HG02943 (cell line): ENCODE data around the gene TTLL11.

Source experiments
- ATAC-seq: cut with Tn5 transposase; IDR thresholded peaks from one replicate; pipeline ENCODE4 v1.9.1; 2021; ENCODE audit warnings: mild to moderate bottlenecking, low read depth, moderate library complexity; ENCODE audit not compliant: unreplicated experiment

The TTLL11 gene

DNA sequence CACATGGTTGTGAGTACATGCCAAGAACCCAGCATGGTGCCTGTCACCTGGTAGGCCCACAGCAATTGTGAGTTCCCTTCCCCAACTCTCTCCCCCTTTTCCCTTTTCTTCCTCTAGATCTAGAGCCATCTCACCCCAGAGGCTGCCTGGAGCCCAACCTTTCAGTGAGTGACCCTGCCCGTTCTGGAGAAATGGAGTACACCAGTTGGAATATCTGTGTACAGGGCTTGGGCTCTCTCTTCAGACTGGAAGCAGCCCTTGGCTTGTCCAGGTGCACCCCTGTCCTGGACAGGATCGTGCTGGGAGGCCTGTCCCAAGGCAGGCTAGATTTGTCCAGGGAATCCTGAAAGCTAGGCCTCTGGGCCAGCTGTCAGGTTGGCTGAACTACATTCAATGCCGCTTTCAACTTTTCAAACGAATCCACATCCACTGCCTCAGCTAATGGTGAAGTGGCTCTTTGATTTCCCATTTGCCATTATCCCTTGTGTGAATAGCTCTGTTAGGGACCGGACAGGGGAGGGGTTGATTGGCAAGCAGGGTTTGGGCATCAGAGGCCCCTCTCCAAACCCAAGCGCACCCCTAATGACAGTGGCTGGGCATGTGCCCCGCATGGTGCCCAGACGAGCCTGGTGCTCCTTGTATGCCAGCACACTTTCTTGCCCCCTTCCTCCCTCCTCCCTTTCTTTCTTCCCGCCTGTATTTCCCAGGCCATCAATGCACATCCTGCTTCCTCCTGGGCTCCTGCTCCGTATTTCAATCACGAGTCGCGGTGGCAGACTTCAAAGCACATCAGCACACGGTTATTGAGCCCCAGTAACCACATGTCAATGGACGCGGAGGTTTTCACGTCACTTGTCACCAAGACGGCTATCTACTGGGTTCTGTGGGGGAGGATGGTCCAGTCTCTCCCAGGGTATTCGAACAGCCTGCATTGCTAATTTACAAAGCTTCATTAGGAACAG, 230.5 kb downstream of the TTLL11 start:
- no peak for ATAC-seq

- no peak for ATAC-seq
Observed at GRCh38 chr9:121861501-121862180, 231.5 kb downstream of the TTLL11 start.

- ATAC-seq, result no peak
Observed at GRCh38 chr9:121860744-121861143, 232.4 kb downstream of the TTLL11 start.

DNA sequence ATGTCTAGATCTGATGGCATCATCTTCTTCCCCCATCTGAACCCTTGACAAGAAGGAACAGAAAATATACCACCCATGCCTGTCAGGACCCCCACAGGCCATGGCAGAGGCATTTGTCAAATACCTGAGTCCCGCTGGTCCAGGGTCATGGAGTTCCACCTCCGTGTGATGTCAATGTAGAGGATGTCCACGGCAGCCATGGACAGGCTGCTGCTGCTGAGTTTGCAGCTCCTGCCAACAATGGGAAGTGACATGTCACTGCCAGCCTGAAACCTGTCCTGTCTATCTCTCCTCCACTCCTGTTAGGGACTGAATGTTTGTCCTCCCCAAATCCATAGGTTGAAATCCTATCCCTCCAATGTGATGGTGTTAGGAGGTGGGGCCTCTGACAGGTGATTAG, 232.9 kb downstream of the TTLL11 start:
- ATAC-seq, result no peak

- no peak for ATAC-seq
Observed at GRCh38 chr9:121859646-121860045, 233.5 kb downstream of the TTLL11 start.

DNA sequence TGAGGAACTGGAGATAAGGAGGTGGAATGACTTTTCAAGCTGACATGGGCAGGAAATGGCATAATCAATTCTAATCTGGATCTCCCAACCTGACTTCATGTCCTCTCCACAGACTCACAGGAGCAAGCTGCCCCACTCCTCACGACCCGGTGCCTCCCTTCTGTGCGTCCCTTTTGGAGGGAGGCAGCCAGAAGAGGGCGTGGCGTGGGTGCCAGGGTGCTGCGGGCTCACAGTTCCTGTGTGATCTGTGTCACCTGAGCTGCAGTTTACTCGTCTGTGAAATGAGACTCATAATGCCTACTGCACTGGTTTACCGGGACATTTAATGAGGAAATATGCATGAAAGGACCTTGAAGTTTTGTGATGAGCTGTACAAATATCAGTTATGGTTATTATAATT, 234.3 kb downstream of the TTLL11 start:
- ATAC-seq, result no peak

DNA sequence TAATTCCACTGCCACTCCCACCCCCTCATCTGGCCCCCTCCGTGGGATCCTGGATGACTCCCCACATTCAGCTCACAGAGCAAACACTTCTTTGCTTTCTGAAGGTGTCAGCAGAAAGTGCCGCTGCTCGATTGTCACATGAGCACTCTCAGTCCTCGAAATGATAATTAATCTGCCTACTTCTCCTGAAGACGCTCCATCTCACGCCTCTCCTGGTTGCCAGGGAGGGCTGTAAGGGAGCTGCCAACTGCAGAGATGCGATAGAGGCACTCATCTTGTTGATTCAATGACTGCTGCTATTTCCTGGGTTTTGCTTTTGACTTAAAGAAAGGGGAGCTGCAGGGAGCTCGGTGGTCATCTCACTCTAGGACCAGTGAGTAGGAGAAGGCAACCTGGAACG, 235.2 kb downstream of the TTLL11 start:
- no peak for ATAC-seq

DNA sequence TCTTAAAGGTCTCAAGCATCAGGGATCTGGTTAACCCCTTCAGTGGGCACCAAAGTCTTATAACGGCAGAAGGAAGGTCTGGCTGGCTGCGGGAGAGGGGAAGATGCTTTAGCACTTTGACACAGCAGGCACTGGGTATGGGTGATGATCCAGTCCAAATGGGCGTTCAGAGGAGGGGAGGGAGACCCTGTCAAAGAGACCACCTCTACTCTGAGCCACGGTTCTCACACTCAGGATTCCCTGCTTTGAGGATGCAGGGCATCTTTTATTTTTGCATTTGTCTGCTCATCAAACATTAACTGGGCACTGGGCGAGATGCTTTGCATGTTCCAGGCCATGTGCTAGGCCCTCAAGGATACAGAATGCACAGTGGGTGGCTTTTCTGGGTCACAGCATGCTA, 237.6 kb downstream of the TTLL11 start:
- no peak for ATAC-seq

GRCh38 chr9:121853617-121854395, 239.3 kb downstream of the TTLL11 start:
- ATAC-seq, result no peak

DNA sequence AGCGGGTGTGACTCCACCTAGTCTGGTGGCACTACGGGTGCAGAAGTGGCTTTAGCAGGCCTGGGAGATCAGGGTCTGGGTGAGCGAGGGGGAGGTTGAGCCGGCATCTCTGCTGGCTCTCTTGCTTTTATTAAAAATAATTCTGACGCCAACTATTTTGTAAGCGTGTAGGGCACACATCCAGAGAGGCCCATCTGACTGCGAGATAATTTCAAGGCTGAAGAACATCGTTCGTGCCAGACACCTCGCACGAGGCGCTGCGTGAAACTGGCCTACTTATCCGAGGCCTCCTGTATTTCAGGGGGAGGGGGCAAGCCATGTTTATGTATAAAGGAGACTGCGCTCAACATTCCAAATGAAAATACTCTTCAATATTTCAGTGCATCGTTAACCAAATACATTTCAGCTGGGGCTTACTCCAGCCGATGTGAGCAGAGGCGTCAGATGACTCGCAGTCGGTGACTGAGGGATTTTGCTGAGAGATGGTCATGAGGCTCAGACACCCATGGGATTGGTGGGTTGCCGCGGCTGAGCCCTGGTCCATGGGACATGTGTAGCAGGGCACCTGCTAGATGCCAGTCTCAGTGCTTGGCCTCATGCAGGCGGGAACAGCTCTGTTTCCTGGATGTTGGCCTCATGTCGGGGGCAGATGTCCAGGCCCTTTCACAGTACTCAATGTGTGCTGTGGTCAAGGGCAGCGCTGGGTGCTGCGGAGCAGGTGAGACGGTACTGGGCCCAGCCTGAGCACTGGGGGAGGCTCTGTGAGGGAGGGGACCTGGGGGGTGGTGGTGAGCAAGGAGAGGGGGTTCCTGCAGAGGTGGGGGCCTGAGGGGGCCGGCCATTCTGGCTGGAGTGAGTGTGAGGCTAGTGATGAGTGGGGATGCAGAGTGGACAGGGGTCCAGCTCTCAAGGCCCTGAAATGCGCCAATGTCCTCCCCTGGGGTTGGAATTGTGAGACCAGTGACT, 240.2 kb downstream of the TTLL11 start:
- no peak for ATAC-seq

DNA sequence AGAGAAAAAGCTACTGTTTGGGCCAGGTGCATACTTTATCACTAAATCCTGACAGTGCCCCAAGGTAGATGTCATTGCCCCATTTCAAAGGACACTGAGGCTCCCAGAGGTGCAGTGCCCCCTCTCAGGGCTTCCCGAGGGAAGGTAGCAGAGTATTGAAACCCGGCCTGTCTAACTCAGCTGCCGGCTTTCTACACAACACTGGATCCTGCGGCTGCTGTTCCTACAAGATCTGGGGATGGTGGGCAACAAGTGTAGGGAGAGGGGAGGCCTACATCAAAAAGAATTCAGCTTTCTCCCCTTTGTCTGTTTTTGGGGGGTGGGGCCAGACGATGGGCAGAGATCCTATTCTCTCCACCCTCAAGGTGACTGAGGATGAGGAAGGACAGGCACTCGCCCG, 240.9 kb downstream of the TTLL11 start:
- ATAC-seq, result no peak

DNA sequence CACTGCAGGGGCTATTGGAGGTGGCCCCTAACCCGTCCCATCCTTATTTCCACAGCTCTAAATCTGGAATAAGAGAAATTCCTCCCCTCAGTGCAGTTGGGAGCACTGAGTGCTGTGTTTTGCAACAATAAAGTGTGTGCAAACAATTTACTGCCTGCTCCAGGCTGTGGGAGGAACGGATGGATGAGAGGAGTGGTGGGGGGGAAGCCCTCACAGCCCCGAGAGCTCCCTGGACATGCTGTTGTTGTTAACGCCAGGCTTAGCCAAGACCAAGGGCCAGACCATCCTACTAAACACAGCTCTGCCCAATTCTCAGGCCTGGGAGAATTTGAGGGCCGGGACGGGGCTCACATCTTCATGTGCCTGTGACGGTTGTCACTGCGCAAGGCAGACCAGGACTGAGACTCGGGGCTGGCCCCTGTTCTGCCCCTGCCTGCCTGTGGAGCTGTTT, 241.4 kb downstream of the TTLL11 start:
- ATAC-seq, result no peak

DNA sequence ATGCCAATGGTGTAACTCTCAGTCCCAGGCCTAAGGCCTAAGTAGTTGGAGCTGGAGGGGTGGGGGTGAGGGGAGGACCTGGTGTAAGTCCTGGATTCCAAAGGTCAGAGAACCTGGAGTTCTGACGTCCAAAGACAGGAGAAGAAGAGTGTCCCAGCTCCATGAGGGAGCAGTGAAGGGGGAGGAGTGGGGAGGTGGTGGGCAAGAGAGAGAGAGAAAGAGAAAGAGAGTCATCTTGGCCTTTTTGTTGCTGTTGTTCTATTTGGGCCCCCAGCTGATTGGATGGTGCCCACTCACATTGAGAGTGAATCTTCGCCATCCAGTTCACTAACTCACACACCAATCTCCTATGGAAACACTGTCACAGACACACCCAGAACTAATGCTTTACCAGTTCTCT, 242.7 kb downstream of the TTLL11 start:
- ATAC-seq, result no peak

DNA sequence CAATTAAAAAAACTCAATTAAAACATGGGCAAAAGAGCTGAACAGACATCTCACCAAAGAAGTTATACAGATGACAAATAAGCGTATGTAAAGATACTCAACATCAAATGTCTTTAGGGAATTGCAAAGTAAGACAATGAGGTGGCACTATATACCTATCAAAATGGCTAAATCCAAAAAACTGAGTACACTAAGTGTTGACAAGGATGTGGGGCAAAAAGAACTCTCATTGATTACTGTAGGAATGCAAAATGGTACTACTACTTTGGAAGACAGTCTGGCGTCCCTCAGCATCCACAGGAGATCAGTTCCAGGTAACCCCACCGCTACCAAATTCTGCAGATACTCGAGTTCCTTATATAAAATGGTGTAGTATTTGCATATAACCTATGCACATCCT, 243.6 kb downstream of the TTLL11 start:
- no peak for ATAC-seq

- no peak for ATAC-seq
Observed at GRCh38 chr9:121844562-121844961, 248.5 kb downstream of the TTLL11 start.

DNA sequence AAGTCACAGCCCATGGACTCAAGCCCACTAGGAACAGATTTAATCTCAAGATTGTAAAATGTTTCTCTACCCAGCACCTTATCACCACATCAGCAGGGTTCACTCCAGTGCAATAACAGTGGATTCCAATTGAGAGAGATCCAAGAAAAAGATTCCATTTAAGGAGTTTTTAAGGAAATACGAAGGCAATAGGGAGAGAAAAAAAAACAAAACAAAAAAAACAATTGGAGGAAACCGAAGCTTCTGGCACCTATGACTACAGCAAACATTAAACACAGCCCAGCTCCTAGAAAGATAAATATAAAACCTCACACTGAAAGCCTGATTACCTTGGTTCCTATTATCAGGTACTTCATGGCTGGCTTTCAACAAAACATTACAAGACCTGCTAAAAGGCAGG, 249.0 kb downstream of the TTLL11 start:
- ATAC-seq, result no peak

- no peak for ATAC-seq
Observed at GRCh38 chr9:121842612-121842978, 250.5 kb downstream of the TTLL11 start.

GRCh38 chr9:121841771-121842611, 251.1 kb downstream of the TTLL11 start:
- ATAC-seq, result no peak
